Activated CD4-positive, alpha-beta T cell treated with anti-CD3 and anti-CD28 coated beads, Interleukin-2, amount 50 U/mL, for 4 hours (primary cell): ENCODE data around the gene ACSL1.

Experiments used
- DNase-seq, 2 experiments: peaks; one replicate each; pipeline ENCODE4 v3.0.0-alpha.2; 2020

Gene ACSL1

DNA sequence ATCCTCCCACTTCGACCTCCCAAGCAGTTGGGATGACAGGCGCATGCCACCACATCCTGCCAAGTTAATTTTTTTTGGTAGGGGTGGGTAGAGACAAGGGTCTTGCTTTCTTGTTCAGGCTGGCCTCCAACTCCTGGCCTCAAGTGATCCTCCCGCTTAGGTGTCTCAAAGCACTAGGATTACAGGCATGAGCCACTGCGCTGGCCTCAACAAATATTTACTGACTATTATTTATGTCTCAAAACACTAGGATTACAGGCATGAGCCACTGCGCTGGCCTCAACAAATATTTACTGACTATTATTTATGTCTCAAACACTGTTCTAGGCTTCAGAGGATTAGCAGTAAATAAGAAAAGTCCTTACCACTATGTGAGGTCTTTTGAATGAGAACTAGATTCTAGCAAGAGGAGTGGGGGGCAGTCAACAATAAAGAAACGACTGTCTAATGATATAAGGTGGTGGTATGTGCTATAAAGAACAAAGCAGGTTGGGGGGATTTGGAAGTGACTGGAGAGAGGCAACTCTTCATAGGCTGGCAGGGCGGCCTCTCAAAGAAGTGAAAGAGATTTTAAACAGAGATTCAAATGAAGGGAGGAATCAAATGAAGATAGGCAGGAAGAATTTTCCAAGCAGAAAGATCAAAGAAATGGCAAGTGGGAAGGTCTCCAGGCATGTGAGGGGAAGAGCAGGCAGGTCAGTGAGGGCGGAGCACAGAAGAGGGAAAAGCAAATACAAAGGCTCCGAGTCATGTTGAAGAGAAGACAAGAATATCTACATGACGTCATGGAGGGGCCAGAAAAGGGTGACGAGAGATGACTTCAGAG is 12.7 kb upstream of the ACSL1 start:
- no peak for DNase-seq

GRCh38 chr4:184836613-184837012 is 10.8 kb upstream of the ACSL1 start:
- DNase-seq = no peak

DNA sequence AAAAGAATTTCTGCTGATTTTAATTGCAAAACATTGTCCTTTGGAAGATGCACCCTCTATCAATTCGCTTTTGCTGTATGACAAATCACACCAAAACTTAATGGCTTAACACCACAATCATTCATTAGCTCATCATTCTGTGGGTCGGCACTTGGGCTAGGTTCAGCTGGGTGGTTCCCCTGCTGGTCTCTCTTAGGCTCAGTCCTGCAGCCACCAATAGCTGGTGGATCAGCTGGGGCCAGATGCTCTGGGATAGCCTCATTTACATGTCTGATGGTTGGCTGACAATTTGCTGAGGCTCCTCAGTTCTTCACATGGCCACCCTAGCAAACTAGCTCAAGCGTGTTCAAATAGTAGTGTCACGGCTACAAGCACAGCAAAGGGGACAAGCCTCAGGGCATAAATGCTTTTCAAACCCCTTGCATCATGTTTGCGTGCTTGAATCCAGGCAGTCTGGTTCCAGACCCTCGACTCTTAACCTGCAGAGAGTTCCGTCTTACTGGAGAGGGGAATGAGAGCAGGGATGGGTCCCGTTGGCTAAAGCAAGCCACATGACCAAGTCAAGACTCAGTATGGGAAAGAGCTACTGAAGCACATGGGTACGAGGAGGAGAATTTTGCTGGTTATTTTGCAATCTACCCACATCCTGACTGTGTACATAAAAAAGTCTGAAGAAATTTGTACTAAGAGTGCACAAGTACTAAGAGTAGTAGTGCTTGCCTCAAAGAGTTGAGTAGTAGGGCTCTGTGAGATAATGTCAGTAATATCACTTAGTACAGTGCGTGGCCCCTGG is 7.5 kb upstream of the ACSL1 start:
- DNase-seq = no peak

DNA sequence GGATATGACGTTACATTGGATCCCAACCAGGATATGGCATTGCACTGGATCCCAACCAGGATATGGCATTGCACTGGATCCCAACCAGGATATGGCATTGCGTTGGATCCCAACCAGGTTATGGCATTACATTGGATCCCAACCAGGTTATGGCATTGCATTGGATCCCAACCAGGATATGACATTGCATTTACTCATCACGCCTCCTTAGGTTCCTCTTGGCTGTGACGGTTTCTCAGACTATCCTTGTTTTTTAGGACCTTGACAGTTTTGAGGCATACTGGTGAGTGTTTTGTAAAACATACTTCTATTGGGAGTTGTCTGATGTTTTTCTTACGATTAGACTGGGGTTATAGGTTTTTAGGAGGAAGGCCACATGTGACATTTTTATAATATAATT is 5.4 kb upstream of the ACSL1 start:
- DNase-seq = no peak

DNA sequence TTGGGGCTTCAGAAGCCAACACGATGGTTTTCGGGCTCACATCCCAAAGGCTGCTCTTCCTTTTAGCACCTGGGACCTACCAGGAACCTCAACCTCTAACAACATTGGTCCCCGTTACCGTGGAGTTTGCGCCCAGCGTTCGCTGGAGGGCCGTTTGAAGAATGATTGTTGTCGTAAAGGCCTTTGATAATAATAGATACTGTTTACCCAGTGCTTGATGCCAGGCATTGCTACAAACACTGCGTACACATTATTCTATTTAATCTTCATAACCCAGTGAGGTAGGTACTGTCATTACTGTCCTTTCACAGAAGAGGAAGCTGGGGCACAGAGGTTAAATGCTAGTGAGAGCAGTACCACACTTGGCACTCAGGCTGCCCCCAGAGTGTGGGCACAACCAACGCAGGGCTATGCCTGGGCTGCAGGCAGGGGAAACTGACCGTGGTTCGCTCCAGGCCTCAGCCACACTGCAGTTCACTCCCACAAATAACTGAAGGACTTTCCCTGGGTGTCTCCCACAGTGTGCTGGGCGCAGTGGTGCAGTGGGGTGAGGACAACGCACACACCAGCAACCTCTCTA is 1.0 kb upstream of the ACSL1 start:
- no peak for DNase-seq

- DNase-seq = peak; percentile 25 to 30
Measured at GRCh38 chr4:184825141-184825895, 450 bp downstream of the ACSL1 start.

GRCh38 chr4:184824776-184825084 is 1.0 kb downstream of the ACSL1 start:
- no peak for DNase-seq

- DNase-seq = no peak
Measured at GRCh38 chr4:184824081-184824775, 1.5 kb downstream of the ACSL1 start.

- DNase-seq = no peak
Measured at GRCh38 chr4:184823014-184823413, 2.8 kb downstream of the ACSL1 start.

- no peak for DNase-seq
Measured at GRCh38 chr4:184822356-184822755, 3.4 kb downstream of the ACSL1 start.

GRCh38 chr4:184821242-184821641 is 4.5 kb downstream of the ACSL1 start:
- no peak for DNase-seq

DNA sequence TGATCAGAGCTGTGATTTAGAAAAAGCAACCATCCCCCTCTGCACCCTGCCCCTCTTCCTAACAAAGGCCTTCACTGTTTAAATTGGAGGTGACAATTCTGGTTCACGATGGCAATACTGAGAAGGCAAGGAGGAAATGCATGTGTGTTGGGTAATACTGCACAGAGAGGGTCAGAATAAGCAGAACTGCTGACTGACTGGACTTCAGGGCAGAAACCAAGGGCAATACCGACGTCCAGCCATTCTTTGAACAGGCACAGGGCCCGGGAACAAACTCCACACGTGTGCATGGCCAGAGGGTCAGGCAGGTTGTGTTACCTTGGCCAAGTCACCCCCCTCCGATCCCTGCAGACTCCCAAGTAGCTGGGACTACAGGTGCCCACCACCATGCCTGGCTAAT is 6.0 kb downstream of the ACSL1 start:
- no peak for DNase-seq

DNA sequence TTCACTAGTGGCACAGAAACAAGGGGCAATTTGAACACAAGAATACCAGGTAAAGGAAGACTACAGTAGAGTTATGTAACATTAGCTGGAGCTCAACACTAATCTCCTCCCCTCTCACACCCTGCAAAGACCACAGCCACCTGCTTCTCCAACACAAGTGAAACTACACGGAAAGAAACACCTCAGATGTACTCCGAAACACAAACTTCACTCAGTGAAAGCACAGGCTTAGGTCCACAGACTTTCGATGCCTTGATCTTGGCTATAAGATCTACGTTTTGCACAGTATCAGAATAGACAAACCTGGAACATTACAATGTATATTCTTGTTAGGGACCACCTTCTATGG is 7.6 kb downstream of the ACSL1 start:
- DNase-seq = no peak

- no peak for DNase-seq
Measured at GRCh38 chr4:184817494-184818215, 8.1 kb downstream of the ACSL1 start.

DNA sequence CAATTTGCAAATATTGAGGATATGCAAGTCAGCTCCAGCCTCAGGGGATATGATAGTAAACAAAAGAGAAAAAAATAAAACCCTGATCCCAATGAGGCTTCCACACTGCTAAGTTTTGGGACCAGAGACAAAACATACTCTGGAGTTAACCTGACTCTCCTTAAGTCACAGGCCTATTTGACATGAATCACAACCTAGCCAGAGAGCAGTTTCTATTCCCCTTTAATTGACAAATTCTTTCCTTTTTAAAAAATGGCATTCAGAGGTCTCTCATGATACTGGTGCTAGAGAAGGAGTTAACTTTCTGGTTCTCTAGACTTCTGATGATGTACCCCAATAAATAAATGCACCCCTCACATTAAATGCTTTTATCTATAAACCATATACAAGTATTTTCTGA is 8.8 kb downstream of the ACSL1 start:
- DNase-seq = no peak

- DNase-seq = no peak
Measured at GRCh38 chr4:184815046-184815877, 10.5 kb downstream of the ACSL1 start.

DNA sequence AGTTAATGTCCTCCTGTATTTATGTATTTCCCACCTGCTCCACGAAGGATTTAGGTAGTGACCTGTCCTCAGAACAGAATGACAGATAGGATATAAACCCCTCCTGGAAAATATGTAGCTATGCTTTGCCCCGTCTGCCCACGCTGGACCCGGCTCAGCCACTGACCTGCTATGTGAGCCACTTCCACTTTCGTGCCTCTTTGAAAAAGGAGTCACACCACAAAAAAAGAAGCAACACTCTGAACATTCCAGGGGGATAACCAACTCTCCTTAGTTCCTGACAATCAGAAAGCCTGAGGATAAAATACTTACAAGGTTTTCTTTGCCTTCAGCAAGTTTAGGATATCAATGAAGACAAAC is 11.1 kb downstream of the ACSL1 start:
- no peak for DNase-seq

GRCh38 chr4:184812651-184813181 is 13.1 kb downstream of the ACSL1 start:
- no peak for DNase-seq

GRCh38 chr4:184812199-184812542 is 13.6 kb downstream of the ACSL1 start:
- DNase-seq = no peak

DNA sequence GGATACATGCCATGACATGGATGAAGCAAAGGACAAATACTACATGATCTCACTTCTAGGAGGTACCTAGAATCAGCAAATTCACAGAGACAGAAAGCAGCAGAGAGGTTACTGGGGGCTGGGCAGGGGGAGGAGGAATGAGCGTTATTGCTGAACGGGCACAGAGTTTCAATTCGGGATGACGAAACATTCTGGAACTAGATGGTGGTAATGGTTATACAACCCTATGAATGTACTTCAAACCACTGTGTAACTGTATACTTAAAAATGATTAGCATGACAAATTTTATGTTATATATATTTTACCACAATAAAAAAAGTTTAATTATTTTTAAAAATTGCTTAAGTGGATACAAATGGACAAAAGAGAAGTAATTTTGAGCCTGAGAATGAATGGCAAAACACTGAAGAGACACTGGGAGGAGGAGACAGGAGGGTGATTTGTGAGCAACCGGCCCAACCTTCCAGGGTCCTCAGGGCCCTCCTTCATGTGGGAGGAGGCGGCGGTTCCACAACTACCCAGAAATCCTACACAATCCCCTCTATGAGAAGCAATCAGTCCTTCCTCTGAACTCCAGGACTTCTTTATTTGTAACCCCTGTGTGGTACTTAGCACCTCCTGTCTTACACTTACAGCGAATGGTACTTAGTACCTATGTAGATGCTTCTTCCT is 14.1 kb downstream of the ACSL1 start:
- DNase-seq = no peak

DNA sequence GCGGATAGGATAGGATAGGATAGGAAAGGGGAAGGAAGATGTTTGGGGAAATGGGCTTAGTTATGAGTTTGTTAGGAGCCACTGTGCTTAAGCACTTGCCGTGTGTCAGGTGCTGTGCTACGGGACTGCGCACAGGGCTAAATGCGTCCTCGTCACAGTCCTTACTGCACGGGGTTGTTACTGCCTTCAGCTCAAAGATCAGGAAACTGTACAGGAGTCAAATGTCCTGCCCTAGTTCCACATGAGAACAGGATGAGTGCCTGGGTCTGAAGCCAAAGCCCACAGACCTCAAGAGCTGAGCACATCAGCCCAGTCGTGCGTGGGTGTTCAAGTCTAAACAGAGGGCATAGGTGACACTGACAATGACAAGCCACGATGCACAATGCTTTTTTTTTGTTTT is 15.0 kb downstream of the ACSL1 start:
- no peak for DNase-seq
